Right cardiac atrium (tissue), 5 donors: ENCODE results near the gene RWDD3. TPM values are rescaled to one million over a fixed set of nuclear protein-coding genes. Genes with fewer than 3 reads are reported as not detected.

Source experiments
- ATAC-seq, 2 donors: fragments of 200-7000 bp; cut with Tn5 transposase; one replicate each; pipeline versions ENCODE4 v1.8.0 to v1.9.1; 2020; ENCODE audit warnings: moderate library complexity in 2 of 2, mild to moderate bottlenecking in 1 of 2
- DNase-seq, 3 donors: peaks; one replicate each; pipeline ENCODE4 v3.0.0-alpha.2; 2020
- H3K27ac ChIP-seq: one replicate; pipeline ENCODE4 v1.5.1; 2013; ENCODE audit warnings: mild to moderate bottlenecking, low read length, control low read depth, moderate library complexity
- H3K27me3 ChIP-seq: one replicate; pipeline ENCODE4 v1.6.1; 2013; ENCODE audit not compliant: control insufficient read depth, insufficient read depth
- H3K4me1 ChIP-seq: one replicate; pipeline ENCODE4 v1.6.1; 2013; ENCODE audit warnings: low read length; ENCODE audit not compliant: control insufficient read depth, insufficient read depth
- H3K4me3 ChIP-seq: one replicate; pipeline ENCODE4 v1.5.1; 2013; ENCODE audit warnings: low read length, control low read depth
- H3K9me3 ChIP-seq: one replicate; pipeline ENCODE4 v1.6.1; 2013; ENCODE audit warnings: low read length; ENCODE audit not compliant: control insufficient read depth
- WGBS: extraction: QIAGEN DNeasy Blood & Tissue Kit; methylation state at CpG from one replicate; pipeline ENCODE4 v1.1.7; 2013; 5-methylcytosine and 5-hydroxymethylcytosine counted together
- intact Hi-C, 4 donors: fragments of 100-400 bp; cut with DNase I; formaldehyde crosslinking; loops; one replicate each; pipeline versions ENCODE4 v1.11.0 to v1.14.0; 2022 to 2023
- polyA plus RNA-seq: library from polyadenylated mRNA; stranded (reverse); fragments of 200-250 nt; gene quantifications from one replicate; pipeline ENCODE4 v1.2.3, GENCODE V29; 2013
- total RNA-seq, 4 donors: library from RNA; stranded (reverse); fragmentation: NEBNext Ultra II Directional; extraction: Animal tissue kit (Norgen Biotek cat#: 25700); gene quantifications; one replicate each; pipeline ENCODE4 v1.2.1, GENCODE V29; 2021
- donor health status: healthy with polysubstance abuse.
- donor health status: DM: no; HTN: yes; CAD: no.
- donor health status: DM: no; HTN: no; CAD: no.
- donor health status: DM: no; HTN: yes; CAD: no; lungs with severe emphysema.
- donor health status: DM: yes; HTN: yes; CAD: no.

RWDD3 gene
- total and polyA plus RNA-seq, 5 donors, result 13.6 to 31.1 (median 17.7) TPM

DNA sequence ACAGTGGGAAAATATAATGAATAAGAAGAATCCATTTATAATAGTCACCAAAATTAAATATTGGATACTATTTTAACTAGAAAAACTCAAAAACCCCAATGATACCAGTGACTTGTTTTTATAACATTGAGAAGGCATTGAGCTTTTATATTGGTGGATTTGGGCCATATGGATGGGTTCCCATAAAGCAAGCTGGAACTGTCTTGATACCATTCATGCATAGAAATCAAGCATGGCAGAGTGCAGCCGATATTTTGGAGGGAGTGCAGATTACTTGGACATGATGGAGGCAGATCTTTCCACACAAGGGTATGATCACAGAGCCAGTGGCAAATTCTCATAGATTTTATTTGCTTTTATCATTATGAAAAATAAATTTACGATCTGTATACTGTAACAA, 3.8 kb upstream of the RWDD3 start:
- DNase-seq (no peak), ATAC-seq (no peak)
- Histone ChIP-seq H3K9me3 (no peaks in the 10 kb centered on the region), H3K27me3 (no peaks in the 10 kb centered on the region), H3K27ac (no peak overlapping the region), H3K4me1 (no peaks in the 10 kb centered on the region), H3K4me3 (no peak overlapping the region)
- WGBS, result 68% methylated on average over 2 of the region's 2 CpGs
- intact Hi-C loops, result loop anchor here (5.0 to 10.0 kb wide), 6 partner anchors 105 to 158 kb away; partner anchors contain the start of genes ALG14 (in 2 of the 4) and TLCD4 (in 2 of the 4)

DNA sequence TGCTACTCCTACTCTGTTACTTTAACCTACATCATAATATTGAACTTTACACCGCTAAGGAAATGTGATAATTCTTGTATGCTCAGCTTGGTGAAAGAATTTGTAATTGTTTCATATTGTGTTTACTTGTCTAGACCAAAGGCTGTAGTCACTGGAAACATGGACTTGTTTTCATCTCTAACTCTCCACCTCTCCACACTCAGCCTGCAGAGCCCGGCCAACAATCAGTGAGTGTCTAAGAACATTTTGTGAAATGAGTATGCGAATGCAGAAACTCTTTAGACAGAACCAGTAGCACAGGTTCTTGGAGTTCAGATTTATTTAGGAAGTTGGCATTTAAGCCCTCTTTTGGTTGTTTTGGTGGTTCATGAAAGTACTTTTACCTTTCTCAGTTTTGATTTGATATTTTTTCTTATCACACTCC, 3.2 kb upstream of the RWDD3 start:
- Histone ChIP-seq H3K9me3 (no peaks in the 10 kb centered on the region), H3K27ac (no peak overlapping the region), H3K4me3 (no peak overlapping the region), H3K27me3 (no peaks in the 10 kb centered on the region), H3K4me1 (no peaks in the 10 kb centered on the region)
- ATAC-seq, result peak in 1 of 2 donors; percentile 19
- peak; percentile 44 to 73 (median 64) for DNase-seq
- 57% methylated on average over 3 of the region's 3 CpGs for whole genome bisulfite sequencing
- intact Hi-C loops, result loop anchor here (5.0 to 10.0 kb wide), 6 partner anchors 106 to 158 kb away; partner anchors contain the start of genes ALG14 (in 2 of the 4) and TLCD4 (in 2 of the 4)

DNA sequence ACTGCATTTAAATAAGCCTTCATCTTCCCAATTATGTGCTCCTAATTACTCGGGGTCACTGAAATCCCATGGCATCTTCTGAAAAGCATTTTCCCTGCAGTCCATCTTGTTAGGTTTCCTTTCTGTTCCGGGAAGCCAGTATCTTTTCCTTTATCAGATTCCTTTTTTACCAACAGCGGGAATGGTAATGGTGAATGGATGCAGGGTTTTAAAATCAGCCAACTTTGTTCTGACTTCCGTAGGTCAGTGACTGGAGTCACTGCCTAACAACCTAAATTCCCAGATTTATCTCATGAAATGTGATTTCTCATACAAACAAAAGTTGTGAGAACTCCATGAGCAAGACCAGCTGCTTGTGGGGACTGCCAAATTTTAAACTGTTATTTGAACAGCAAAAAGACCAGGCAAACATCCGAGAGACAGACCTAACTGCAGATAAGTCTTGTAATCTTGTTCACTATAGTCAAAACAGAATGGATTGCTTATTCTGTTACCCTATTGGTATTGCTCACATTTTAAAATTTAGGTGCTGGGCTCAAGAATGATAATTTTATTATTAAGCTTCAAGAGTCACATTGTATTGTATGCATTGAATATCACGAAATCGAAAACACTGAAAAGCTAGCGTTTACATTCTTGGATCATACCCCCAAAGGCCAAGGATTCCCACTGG, 1.2 kb upstream of the RWDD3 start:
- intact Hi-C loops, result loop anchor here (2.0 to 10.0 kb wide), 7 partner anchors 108 to 160 kb away; partner anchors contain the start of genes ALG14 (in 2 of the 4) and TLCD4 (in 2 of the 4)
- Histone ChIP-seq H3K9me3 (no peaks in the 10 kb centered on the region), H3K27me3 (no peaks in the 10 kb centered on the region), H3K4me3 (peak overlapping the region; percentile 65), H3K27ac (peak overlapping the region; percentile 97), H3K4me1 (peaks cover 2% of the 10 kb centered on the region)
- peak; percentile 3 to 5 for ATAC-seq
- no peak for DNase-seq
- WGBS, result 21% methylated on average over 8 of the region's 8 CpGs

DNA sequence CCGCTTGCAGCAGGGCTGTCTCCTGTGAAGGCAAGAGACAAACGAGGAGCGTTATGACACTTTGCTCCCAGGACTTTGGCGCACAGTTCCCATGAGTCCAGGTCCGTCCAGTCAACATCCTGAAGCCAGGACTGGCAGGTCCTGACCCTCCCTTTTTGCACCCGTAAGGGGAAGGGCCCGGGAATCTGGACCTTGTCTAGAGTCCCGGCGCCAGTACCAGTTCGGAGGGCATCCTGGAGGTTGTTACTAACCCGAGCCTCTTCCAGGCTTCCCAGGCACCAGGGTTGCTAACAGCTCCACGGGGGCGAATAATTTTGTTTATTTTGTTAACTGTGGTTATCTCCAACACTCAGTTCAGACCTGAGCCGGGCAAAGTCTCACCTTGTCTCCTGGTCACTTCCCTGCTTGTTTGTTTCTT, 682 bp upstream of the RWDD3 start:
- ATAC-seq (peak; percentile 45 to 51), DNase-seq (peak; percentile 38 to 75 (median 73))
- intact Hi-C loops, result loop anchor here (2.0 to 10.0 kb wide), 7 partner anchors 109 to 161 kb away; partner anchors contain the start of genes ALG14 (in 2 of the 4) and TLCD4 (in 2 of the 4)
- Histone ChIP-seq H3K4me1 (peaks cover 2% of the 10 kb centered on the region), H3K27ac (peak overlapping the region; percentile 97), H3K9me3 (no peaks in the 10 kb centered on the region), H3K4me3 (peak overlapping the region; percentile 65), H3K27me3 (no peaks in the 10 kb centered on the region)
- 5% methylated on average over 14 of the region's 14 CpGs for WGBS

DNA sequence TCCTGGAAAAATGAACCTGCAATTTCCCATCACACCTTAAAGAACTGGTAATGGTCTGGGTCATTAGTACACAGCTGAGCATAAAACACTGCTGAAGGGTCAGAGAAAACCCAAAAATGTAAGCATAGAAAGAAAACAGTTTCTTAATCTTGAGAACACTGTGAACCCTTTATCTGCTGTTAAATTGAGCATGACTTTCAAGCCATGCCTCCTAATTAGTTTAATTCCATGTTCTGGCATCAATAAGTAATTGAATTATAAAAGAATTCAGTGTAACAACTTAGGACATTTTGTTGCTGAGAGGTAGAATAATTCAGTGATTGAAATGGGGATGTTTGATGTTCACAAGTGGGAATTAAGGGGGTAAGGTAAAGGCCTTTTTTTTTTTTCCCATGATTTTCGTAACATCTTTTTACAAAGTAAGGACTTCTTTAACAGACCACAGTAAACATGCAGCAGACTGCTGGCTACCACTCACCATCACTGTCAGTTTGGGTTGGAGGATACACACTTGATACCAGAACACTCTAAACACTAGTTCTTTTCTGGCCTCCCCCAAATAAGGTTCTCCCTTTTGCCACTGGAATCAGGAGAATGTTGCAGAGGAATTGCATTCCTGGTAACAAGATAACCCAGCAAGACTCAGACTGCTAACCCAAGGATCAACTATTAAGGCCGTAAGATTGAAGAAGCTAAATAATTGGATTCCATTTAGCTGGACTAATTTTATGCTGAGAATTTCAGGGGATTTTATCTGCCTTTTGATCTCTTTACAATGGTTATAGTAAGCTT, 3.0 kb downstream of the RWDD3 start:
- WGBS, result 79% methylated on average over 2 of the region's 2 CpGs
- no peak overlapping the region for H3K27ac ChIP-seq

DNA sequence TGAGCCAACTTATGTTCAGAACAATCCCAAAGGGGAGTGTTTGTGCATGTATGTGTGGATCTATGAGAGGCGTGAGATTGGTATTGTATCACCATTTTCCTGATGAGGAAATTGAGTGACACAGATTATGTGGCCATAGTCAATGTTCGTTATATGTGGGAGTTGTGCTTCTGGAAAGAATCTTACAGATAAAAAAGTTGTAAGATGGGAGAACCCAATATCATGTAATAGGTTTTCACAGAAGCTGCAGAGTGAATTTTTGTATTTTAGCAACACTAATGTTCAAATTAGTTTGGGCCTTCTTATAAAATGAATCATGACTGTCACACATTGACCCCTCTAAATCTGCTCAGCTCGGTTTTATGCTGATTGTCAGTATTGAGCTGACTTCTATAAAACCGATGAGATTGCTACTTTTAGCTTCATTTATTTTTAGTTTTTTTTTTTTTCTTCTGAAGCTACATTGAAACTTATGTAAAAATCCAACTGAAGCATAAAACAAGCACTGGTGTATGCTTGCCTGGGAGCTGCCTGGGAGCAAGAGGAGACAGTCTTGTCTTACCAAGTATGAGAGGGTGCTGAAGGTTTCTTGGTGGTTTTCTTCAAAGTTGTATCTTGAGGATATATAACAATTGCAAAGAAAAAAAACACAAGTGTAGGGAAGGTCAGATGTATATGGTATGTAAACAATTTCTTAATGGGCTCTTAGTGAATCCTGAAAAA, 4.1 kb downstream of the RWDD3 start:
- Histone ChIP-seq H3K27ac (no peak overlapping the region), H3K4me3 (no peak overlapping the region), H3K9me3 (no peaks in the 10 kb centered on the region), H3K27me3 (no peaks in the 10 kb centered on the region), H3K4me1 (peaks cover 5% of the 10 kb centered on the region)
- no peak for ATAC-seq
- WGBS, result 49% methylated on average over 4 of the region's 4 CpGs
- no peak for DNase-seq
- intact Hi-C loops, result loop anchor here in 2 of 4 donors (10.0 kb wide), 3 partner anchors 113 to 153 kb away; partner anchors contain the start of gene TLCD4 (in 1 of the 2)

More for the DNA sequence above, 3.0 kb downstream of the RWDD3 start:
- no peak for DNase-seq
- no peak for ATAC-seq
- Histone ChIP-seq H3K27me3 (no peaks in the 10 kb centered on the region), H3K4me3 (no peak overlapping the region), H3K4me1 (peaks cover 5% of the 10 kb centered on the region), H3K9me3 (no peaks in the 10 kb centered on the region)
- intact Hi-C loops, result loop anchor here in 2 of 4 donors (10.0 kb wide), 3 partner anchors 112 to 152 kb away; partner anchors contain the start of gene TLCD4 (in 1 of the 2)

DNA sequence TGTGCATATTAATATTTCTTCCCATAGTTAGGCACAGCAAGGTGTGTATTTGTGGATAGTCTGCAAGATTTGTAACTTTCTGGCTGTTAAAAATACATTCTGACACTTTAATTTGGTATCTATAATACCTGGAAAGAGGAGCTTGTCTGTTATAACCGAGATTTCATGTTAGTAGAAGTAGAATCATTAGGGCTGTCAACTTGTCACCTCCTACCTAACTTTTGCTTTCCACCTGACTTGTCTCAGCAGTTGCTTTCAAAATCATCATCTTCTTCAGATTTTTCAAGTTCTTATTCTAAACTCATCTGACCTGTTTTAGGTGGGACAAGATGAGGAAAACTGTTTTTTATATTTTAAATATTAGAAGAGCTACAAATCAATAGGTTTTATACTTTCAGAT, 11.0 kb downstream of the RWDD3 start:
- Histone ChIP-seq H3K4me1 (peaks cover 5% of the 10 kb centered on the region), H3K27me3 (no peaks in the 10 kb centered on the region), H3K9me3 (no peaks in the 10 kb centered on the region), H3K27ac (no peak overlapping the region), H3K4me3 (no peak overlapping the region)
- DNase-seq (no peak), ATAC-seq (no peak)
- intact Hi-C loops, result no loop called here
- WGBS, result 53% methylated on average over 1 of the region's 1 CpG

DNA sequence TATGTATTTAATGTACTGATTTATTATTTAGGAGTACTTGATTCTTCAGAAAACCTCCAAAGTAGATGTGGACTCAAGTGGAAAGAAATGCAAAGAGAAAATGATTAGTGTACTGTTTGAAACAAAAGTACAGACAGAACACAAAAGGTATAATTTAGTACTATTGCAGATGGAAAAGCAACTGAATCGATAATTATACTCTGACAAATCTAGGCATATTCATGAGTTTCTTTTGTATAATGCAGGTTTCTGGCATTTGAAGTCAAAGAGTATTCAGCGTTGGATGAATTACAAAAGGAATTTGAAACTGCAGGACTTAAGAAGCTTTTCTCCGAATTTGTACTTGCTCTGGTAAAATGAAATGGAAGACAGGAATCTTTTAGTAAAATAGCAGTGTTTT, 12.5 kb downstream of the RWDD3 start:
- H3K4me1 ChIP-seq, result peaks cover 2% of the 10 kb centered on the region
- H3K4me3 ChIP-seq, result no peak overlapping the region
- WGBS, result 88% methylated on average over 3 of the region's 3 CpGs
- no peaks in the 10 kb centered on the region for H3K9me3 ChIP-seq
- ATAC-seq, result no peak
- no peaks in the 10 kb centered on the region for H3K27me3 ChIP-seq
- intact Hi-C loops, result no loop called here
- no peak for DNase-seq
- no peak overlapping the region for H3K27ac ChIP-seq

DNA sequence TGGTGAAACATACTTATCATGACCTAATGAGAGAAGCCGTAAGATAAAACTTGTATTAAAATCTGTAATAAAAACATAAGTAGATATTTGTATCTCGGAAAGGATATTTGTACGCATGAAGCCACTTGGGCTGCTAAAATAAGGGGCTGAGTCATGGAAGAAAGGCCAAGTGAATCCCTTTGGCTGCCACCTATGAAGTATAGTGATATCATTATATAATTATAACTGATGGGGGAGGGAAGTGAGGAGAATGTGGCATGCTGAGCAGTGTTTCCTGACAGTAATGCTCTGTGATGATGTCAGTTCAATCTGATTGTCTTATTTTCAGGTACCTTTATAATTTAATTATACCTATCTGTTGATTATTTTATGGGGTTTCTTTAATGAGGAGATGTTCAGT, 13.6 kb downstream of the RWDD3 start:
- H3K27ac ChIP-seq, result no peak overlapping the region
- no peaks in the 10 kb centered on the region for H3K27me3 ChIP-seq
- DNase-seq (no peak), ATAC-seq (peak; percentile 71 to 77)
- H3K4me1 ChIP-seq, result peaks cover 2% of the 10 kb centered on the region
- intact Hi-C loops, result no loop called here
- H3K4me3 ChIP-seq, result no peak overlapping the region
- H3K9me3 ChIP-seq, result no peaks in the 10 kb centered on the region
- WGBS, result 68% methylated on average over 3 of the region's 3 CpGs

DNA sequence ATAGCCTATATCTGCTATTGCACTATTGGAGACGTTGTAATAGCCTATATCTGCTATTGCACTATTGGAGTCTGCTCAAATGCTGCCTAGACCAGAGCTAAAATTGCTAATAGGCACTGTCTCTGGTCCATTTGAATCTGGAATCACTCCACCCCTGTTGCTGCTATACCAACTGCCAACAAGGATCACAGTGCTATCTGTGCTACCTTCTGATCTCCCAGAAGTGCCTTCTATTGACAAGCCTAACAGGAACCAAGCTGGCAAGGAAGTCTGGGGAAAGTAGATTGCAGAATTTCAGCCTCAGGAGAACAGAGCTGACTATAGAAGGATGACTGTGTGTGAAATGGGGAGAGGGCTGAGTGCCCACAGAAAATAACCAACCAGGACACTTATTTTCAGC, 15.9 kb downstream of the RWDD3 start:
- 31% methylated on average over 1 of the region's 1 CpG for WGBS
- peak overlapping the region; percentile 25 for H3K27ac ChIP-seq
- DNase-seq (no peak), ATAC-seq (peak; percentile 61 to 63)
- H3K4me1 ChIP-seq, result peaks cover 2% of the 10 kb centered on the region
- intact Hi-C loops, result no loop called here
- no peaks in the 10 kb centered on the region for H3K27me3 ChIP-seq
- no peak overlapping the region for H3K4me3 ChIP-seq
- H3K9me3 ChIP-seq, result no peaks in the 10 kb centered on the region
